Neuronal stem cell (in vitro differentiated cells): ENCODE measurements around the gene IRAK2.
A peak's percentile ranks its signal among the peaks of the same experiment; 100 is the strongest.

Source experiments
- DNase-seq: peaks from one replicate; pipeline ENCODE4 v3.0.0-alpha.2; 2013; ENCODE audit warnings: low spot score
- H2AFZ ChIP-seq: one replicate; pipeline ENCODE4 v1.6.1; 2013; ENCODE audit warnings: mild to moderate bottlenecking, low read length, inconsistent platforms
- H2AK5ac ChIP-seq: 2 replicates; pipeline ENCODE4 v1.6.1; 2013; ENCODE audit warnings: low read depth, mild to moderate bottlenecking, inconsistent platforms, low read length, moderate library complexity, mixed read lengths
- H2BK120ac ChIP-seq: 2 replicates; pipeline ENCODE4 v1.6.1; 2013; ENCODE audit warnings: low read depth, mild to moderate bottlenecking, inconsistent platforms, low read length, moderate library complexity, mixed read lengths
- H2BK12ac ChIP-seq: one replicate; pipeline ENCODE4 v1.6.1; 2013; ENCODE audit warnings: low read length, inconsistent platforms
- H2BK15ac ChIP-seq: 2 replicates; pipeline ENCODE4 v1.6.1; 2013; ENCODE audit warnings: mild to moderate bottlenecking, low read length, inconsistent platforms, mixed read lengths
- H2BK5ac ChIP-seq: one replicate; pipeline ENCODE4 v1.6.1; 2013; ENCODE audit warnings: inconsistent platforms, mild to moderate bottlenecking, low read length, moderate library complexity
- H3K14ac ChIP-seq: one replicate; pipeline ENCODE4 v1.6.1; 2013; ENCODE audit warnings: low read length, inconsistent platforms
- H3K18ac ChIP-seq: 2 replicates; pipeline ENCODE4 v1.6.1; 2013; ENCODE audit warnings: low read length, inconsistent platforms
- H3K23ac ChIP-seq: 2 replicates; pipeline ENCODE4 v1.6.1; 2013; ENCODE audit warnings: low read depth, mild to moderate bottlenecking, mixed read lengths, low read length, inconsistent platforms; ENCODE audit not compliant: poor library complexity
- H3K27ac ChIP-seq: replicated peaks from 3 replicates; pipeline ENCODE4 v1.5.1; 2013; ENCODE audit warnings: low read length, inconsistent platforms
- H3K27me3 ChIP-seq, 3 experiments: 2 replicates each; pipeline ENCODE4 v1.6.1; 2013; ENCODE audit warnings: low read length in 3 of 3, mild to moderate bottlenecking in 2 of 3, inconsistent platforms in 1 of 3, low read depth in 1 of 3, mixed read lengths in 1 of 3, moderate library complexity in 1 of 3; ENCODE audit not compliant: control insufficient read depth in 3 of 3, insufficient read depth in 3 of 3
- H3K36me3 ChIP-seq, 2 donors: replicated peaks in 1 of 2; 2 replicates each; pipeline ENCODE4 v1.6.1; 2013; ENCODE audit warnings: low read length in 2 of 2; ENCODE audit not compliant: control insufficient read depth in 2 of 2, insufficient read depth in 2 of 2
- H3K4ac ChIP-seq: 2 replicates; pipeline ENCODE4 v1.6.1; 2013; ENCODE audit warnings: inconsistent platforms, mild to moderate bottlenecking, low read length, moderate library complexity
- H3K4me1 ChIP-seq, 2 donors: 1 replicate in 1 of 2; 2 replicates in 1 of 2; pipeline ENCODE4 v1.6.1; 2013; ENCODE audit warnings: low read length in 2 of 2, low read depth in 1 of 2; ENCODE audit not compliant: control insufficient read depth in 2 of 2, insufficient read depth in 1 of 2
- H3K4me2 ChIP-seq: one replicate; pipeline ENCODE4 v1.6.1; 2013; ENCODE audit warnings: mild to moderate bottlenecking, low read length, inconsistent platforms; ENCODE audit not compliant: insufficient read depth, poor library complexity, severe bottlenecking
- H3K4me3 ChIP-seq, 2 donors: 2 replicates each; pipeline ENCODE4 v1.5.1; 2013; ENCODE audit warnings: low read length in 2 of 2, mild to moderate bottlenecking in 2 of 2, inconsistent platforms in 1 of 2, moderate library complexity in 1 of 2
- H3K79me1 ChIP-seq: one replicate; pipeline ENCODE4 v1.6.1; 2013; ENCODE audit warnings: low read depth, mild to moderate bottlenecking, inconsistent platforms, low read length, moderate library complexity
- H3K9ac ChIP-seq: one replicate; pipeline ENCODE4 v1.6.1; 2013; ENCODE audit warnings: mild to moderate bottlenecking, low read depth, low read length, inconsistent platforms; ENCODE audit not compliant: poor library complexity
- H3K9me3 ChIP-seq, 2 donors: replicated peaks in 1 of 2; 2 replicates each; pipeline versions ENCODE3 to v1.6.1; 2013; ENCODE audit warnings: low read length in 2 of 2, mild to moderate bottlenecking in 2 of 2, inconsistent platforms in 1 of 2, low read depth in 1 of 2, mixed read lengths in 1 of 2, moderate library complexity in 1 of 2; ENCODE audit not compliant: control insufficient read depth in 2 of 2, insufficient read depth in 1 of 2
- H4K8ac ChIP-seq: one replicate; pipeline ENCODE4 v1.6.1; 2013; ENCODE audit warnings: low read depth, mild to moderate bottlenecking, inconsistent platforms, low read length, moderate library complexity
- H4K91ac ChIP-seq: one replicate; pipeline ENCODE4 v1.6.1; 2013; ENCODE audit warnings: low read length, low read depth, mild to moderate bottlenecking, inconsistent platforms; ENCODE audit not compliant: poor library complexity
- WGBS, 2 donors: extraction: QIAGEN DNeasy Blood & Tissue Kit; methylation state at CpG; one replicate each; pipeline ENCODE4 v1.1.7; 2013; ENCODE audit warnings: missing lambda C conversion rate in 2 of 2, mixed read lengths in 1 of 2; ENCODE audit not compliant: insufficient read length in 2 of 2, insufficient replicate concordance in 1 of 2; ENCODE audit errors: extremely low coverage in 2 of 2; 5-methylcytosine and 5-hydroxymethylcytosine counted together

The IRAK2 gene

DNA sequence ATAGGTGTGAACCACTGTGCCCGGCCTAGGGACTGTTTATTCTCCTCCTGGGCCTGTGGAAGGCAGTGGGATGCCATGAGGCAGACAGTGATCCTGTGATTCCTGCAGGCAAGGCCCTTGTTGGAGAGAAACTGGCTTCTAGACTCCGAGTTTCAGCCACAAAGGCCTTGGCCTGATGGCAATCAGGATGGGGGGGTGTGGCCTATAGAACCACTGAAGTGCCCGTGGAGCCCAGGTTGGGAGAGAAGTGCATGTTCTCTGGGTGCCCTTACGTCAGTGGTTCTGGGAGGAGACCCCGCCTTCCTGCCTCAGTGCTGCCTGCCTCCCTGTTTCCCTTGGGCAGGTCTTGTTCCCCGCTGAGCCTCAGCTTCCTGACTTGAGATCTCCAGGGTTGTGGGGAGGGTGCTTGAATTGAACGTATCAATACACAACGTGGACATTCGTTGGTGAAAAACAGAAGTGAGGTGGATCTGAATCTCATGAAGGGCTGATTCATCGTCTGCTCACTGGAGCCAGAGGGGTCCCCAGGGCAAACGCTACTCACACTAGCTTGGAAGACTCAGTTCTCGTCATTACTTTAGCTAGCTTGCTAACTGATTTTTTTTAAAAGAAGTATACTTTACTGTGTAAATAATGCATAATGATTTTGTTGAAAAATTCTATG is 31.8 kb downstream of the IRAK2 start:
- Histone ChIP-seq H3K36me3 (no peaks in the 10 kb centered on the region), H2AK5ac (no peak overlapping the region), H2BK12ac (no peak overlapping the region), H3K27ac (no peak overlapping the region), H3K4me3 (no peak overlapping the region), H4K91ac (no peak overlapping the region), H3K23ac (no peak overlapping the region), H3K18ac (peak overlapping the region; percentile 52), H3K79me1 (no peaks in the 10 kb centered on the region), H3K4me1 (peaks cover 8 to 20% of the 10 kb centered on the region in 2 donors), H2BK120ac (no peak overlapping the region), H4K8ac (no peak overlapping the region), H2BK5ac (no peak overlapping the region), H3K4ac (no peak overlapping the region), H3K14ac (no peak overlapping the region), H2AFZ (no peak overlapping the region), H3K4me2 (no peak overlapping the region), H2BK15ac (no peak overlapping the region), H3K27me3 (no peaks in the 10 kb centered on the region), H3K9ac (no peak overlapping the region), H3K9me3 (no peaks in the 10 kb centered on the region)
- no CpG with 5 or more reads among the region's 12 CpGs for WGBS, 2 donors
- no peak for DNase-seq

GRCh38 chr3:10198226-10198625 is 33.5 kb downstream of the IRAK2 start:
- no peak overlapping the region for H2BK12ac ChIP-seq
- peaks cover 3 to 11% of the 10 kb centered on the region in 2 donors for H3K4me1 ChIP-seq
- H3K36me3 ChIP-seq = no peaks in the 10 kb centered on the region
- H2BK15ac ChIP-seq = no peak overlapping the region
- no peaks in the 10 kb centered on the region for H3K27me3 ChIP-seq
- no peak overlapping the region for H2BK120ac ChIP-seq
- no peak overlapping the region for H2AFZ ChIP-seq
- H3K4ac ChIP-seq = no peak overlapping the region
- H3K18ac ChIP-seq = no peak overlapping the region
- H2AK5ac ChIP-seq = no peak overlapping the region
- no peak overlapping the region for H3K9ac ChIP-seq
- no peak overlapping the region for H2BK5ac ChIP-seq
- H3K4me2 ChIP-seq = no peak overlapping the region
- no peak for DNase-seq
- no peak overlapping the region for H3K14ac ChIP-seq
- no peak overlapping the region for H4K91ac ChIP-seq
- no peak overlapping the region for H3K4me3 ChIP-seq
- no peak overlapping the region for H3K27ac ChIP-seq
- no peaks in the 10 kb centered on the region for H3K9me3 ChIP-seq
- no peak overlapping the region for H3K23ac ChIP-seq
- WGBS, 2 donors = no CpG with 5 or more reads among the region's 4 CpGs
- no peak overlapping the region for H4K8ac ChIP-seq
- H3K79me1 ChIP-seq = no peaks in the 10 kb centered on the region

- H3K9me3 ChIP-seq = no peaks in the 10 kb centered on the region
- H3K4me1 ChIP-seq = peaks cover 3 to 6% of the 10 kb centered on the region in 2 donors
- no peak overlapping the region for H2BK12ac ChIP-seq
- no peaks in the 10 kb centered on the region for H3K36me3 ChIP-seq
- no peak overlapping the region for H3K14ac ChIP-seq
- no peak overlapping the region for H3K9ac ChIP-seq
- H3K4me3 ChIP-seq = no peak overlapping the region
- H3K27me3 ChIP-seq = no peaks in the 10 kb centered on the region
- H3K18ac ChIP-seq = no peak overlapping the region
- no peak overlapping the region for H2BK120ac ChIP-seq
- H3K23ac ChIP-seq = peak overlapping the region; percentile 26
- H2AK5ac ChIP-seq = no peak overlapping the region
- peak overlapping the region; percentile 10 for H2AFZ ChIP-seq
- H3K4ac ChIP-seq = no peak overlapping the region
- H3K4me2 ChIP-seq = no peak overlapping the region
- H2BK15ac ChIP-seq = no peak overlapping the region
- H4K91ac ChIP-seq = no peak overlapping the region
- H4K8ac ChIP-seq = no peak overlapping the region
- WGBS, 2 donors = no CpG with 5 or more reads among the region's 12 CpGs
- DNase-seq = no peak
- H3K27ac ChIP-seq = no peak overlapping the region
- no peak overlapping the region for H2BK5ac ChIP-seq
- H3K79me1 ChIP-seq = no peaks in the 10 kb centered on the region
Observed at GRCh38 chr3:10198761-10199649, 34.3 kb downstream of the IRAK2 start.

DNA sequence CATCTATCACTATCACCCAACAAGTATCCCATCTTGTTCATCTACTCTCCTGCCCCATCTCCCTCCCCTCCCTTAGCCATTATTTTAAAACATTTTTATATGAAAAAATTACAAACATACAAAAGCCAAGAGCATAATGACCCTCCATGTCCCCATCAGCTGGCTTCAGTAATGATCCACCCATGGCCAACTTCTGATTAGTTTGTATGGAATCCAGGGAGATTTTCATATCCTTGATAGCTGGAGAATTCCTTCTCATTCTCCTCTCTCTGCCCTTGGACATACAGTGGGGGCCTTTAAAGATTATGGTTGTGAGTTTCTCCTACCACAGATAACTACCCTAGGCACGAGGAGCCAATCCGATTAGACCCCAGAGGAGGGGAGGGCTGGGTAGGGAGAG is 40.2 kb downstream of the IRAK2 start:
- H2BK12ac ChIP-seq = no peak overlapping the region
- no peak overlapping the region for H3K23ac ChIP-seq
- H4K8ac ChIP-seq = no peak overlapping the region
- no peak overlapping the region for H4K91ac ChIP-seq
- H2AFZ ChIP-seq = no peak overlapping the region
- no peaks in the 10 kb centered on the region for H3K9me3 ChIP-seq
- H2BK5ac ChIP-seq = no peak overlapping the region
- no peak overlapping the region for H3K18ac ChIP-seq
- no peak overlapping the region for H3K14ac ChIP-seq
- no peaks in the 10 kb centered on the region for H3K36me3 ChIP-seq
- no peaks in the 10 kb centered on the region for H3K79me1 ChIP-seq
- H3K4ac ChIP-seq = no peak overlapping the region
- no peak overlapping the region for H2BK15ac ChIP-seq
- DNase-seq = no peak
- no peaks in the 10 kb centered on the region for H3K4me1 ChIP-seq
- no peak overlapping the region for H2AK5ac ChIP-seq
- no peak overlapping the region for H2BK120ac ChIP-seq
- no peaks in the 10 kb centered on the region for H3K27me3 ChIP-seq
- no peak overlapping the region for H3K27ac ChIP-seq
- no peak overlapping the region for H3K9ac ChIP-seq
- H3K4me3 ChIP-seq = no peak overlapping the region
- no CpG with 5 or more reads among the region's 2 CpGs for WGBS, 2 donors
- H3K4me2 ChIP-seq = no peak overlapping the region
